ENCODE measurements around the gene STRBP.
A peak's percentile ranks its signal among the peaks of the same experiment; 100 is the strongest.

The STRBP gene

GRCh38 chr9:123073441-123073840, 194.9 kb downstream of the STRBP start:
- Histone ChIP-seq H3K27ac (peak overlapping the region; percentile 57 to 81), H3K4me3 (peak overlapping the region; percentile 36)
- no peak for TF ChIP-seq CTCF (IDR thresholded peaks at IDR 0.05)
- no peak for DNase-seq (ENCODE audit: low spot score)

GRCh38 chr9:123072407-123072995, 195.9 kb downstream of the STRBP start:
- TF ChIP-seq CTCF (IDR thresholded peaks at IDR 0.05), result no peak
- H3K4me3 ChIP-seq, result no peak overlapping the region
- H3K27ac ChIP-seq, result peak overlapping the region; percentile 19 to 57
- no peak for DNase-seq (ENCODE audit: low spot score)
